T-cell (primary cell): Measurements from ENCODE around the gene NEU1. TPM values are rescaled to one million over a fixed set of nuclear protein-coding genes. Genes with fewer than 3 reads are reported as not detected.
"Not testable (repeated sequence)": the region's sequence is repeated elsewhere in the genome, so short reads cannot be mapped to it uniquely, and the experiment has no call there.

Experiments
- ATAC-seq, 4 experiments: fragments of 200-7000 bp in 3 of 4; fragments of 150-1000 bp in 1 of 4; cut with Tn5 transposase; replicated peaks in 1 of 4; 1 replicate in 3 of 4; 2 replicates in 1 of 4; pipeline ENCODE4 v1.10.0; 2021; ENCODE audit warnings: moderate library complexity in 3 of 4, mild to moderate bottlenecking in 2 of 4, moderate number of reproducible peaks in 1 of 4
- CTCF ChIA-PET, 2 donors: fragments of 300-600 bp; sonication (Branson Sonifier 250); formaldehyde crosslinking; loops; one replicate each; lab custom pipeline; 2022; ENCODE audit warnings: antibody characterized with exemption in 2 of 2; lab: Charles Lee
- POLR2A ChIA-PET, 2 donors: fragments of 300-600 bp; sonication (Branson Sonifier 250); formaldehyde crosslinking; loops; one replicate each; lab custom pipeline; 2022; ENCODE audit warnings: antibody characterized with exemption in 2 of 2; lab: Charles Lee
- DNase-seq, 35 experiments: peaks; one replicate each; pipeline versions ENCODE4 v3.0.0 to v3.0.0-alpha.2; 2013 to 2023
- H3K27ac ChIP-seq: one replicate; pipeline ENCODE4 v1.5.1; 2013; ENCODE audit warnings: low read length
- H3K27me3 ChIP-seq, 2 experiments: replicated peaks in 1 of 2; 1 replicate in 1 of 2; 2 replicates in 1 of 2; pipeline versions ENCODE4 v1.6.1 to v1.7.0; 2013; ENCODE audit warnings: low read length in 1 of 2, mixed read lengths in 1 of 2; ENCODE audit not compliant: control insufficient read depth in 2 of 2, insufficient read depth in 2 of 2; ENCODE audit errors: extremely low read depth in 1 of 2
- H3K36me3 ChIP-seq, 2 donors: 1 replicate in 1 of 2; 2 replicates in 1 of 2; pipeline versions ENCODE4 v1.6.1 to v1.7.0; 2013; ENCODE audit warnings: low read length in 1 of 2; ENCODE audit not compliant: control insufficient read depth in 2 of 2, insufficient read depth in 1 of 2; ENCODE audit errors: extremely low read depth in 1 of 2
- H3K4me1 ChIP-seq, 2 experiments: 1 replicate in 1 of 2; 2 replicates in 1 of 2; pipeline versions ENCODE4 v1.6.1 to v1.7.0; 2013; ENCODE audit warnings: low read length in 2 of 2, mixed read lengths in 1 of 2; ENCODE audit not compliant: insufficient read depth in 2 of 2, control insufficient read depth in 1 of 2; ENCODE audit errors: extremely low read depth in 1 of 2
- H3K4me3 ChIP-seq, 2 donors: 1 replicate in 1 of 2; 2 replicates in 1 of 2; pipeline versions ENCODE4 v1.5.1 to v1.7.0; 2013; ENCODE audit warnings: mild to moderate bottlenecking in 2 of 2, low read length in 1 of 2, moderate library complexity in 1 of 2; ENCODE audit not compliant: control insufficient read depth in 1 of 2; ENCODE audit errors: extremely low read depth in 1 of 2
- H3K9me3 ChIP-seq: 2 replicates; pipeline ENCODE4 v1.7.0; 2013
- H3K27ac Mint-ChIP-seq, 2 donors: one replicate each; pipeline ENCODE4 v1.8.0; 2020 to 2021; ENCODE audit warnings: mild to moderate bottlenecking in 2 of 2, mixed read lengths in 2 of 2
- H3K27me3 Mint-ChIP-seq, 2 donors: one replicate each; pipeline ENCODE4 v1.8.0; 2021 to 2022; ENCODE audit warnings: mixed read lengths in 2 of 2
- H3K36me3 Mint-ChIP-seq: one replicate; pipeline ENCODE4 v1.8.0; 2021; ENCODE audit warnings: mixed read lengths
- H3K4me1 Mint-ChIP-seq, 3 donors: one replicate each; pipeline ENCODE4 v1.8.0; 2020 to 2022; ENCODE audit warnings: mixed read lengths in 3 of 3, mild to moderate bottlenecking in 1 of 3
- H3K4me3 Mint-ChIP-seq, 3 donors: one replicate each; pipeline ENCODE4 v1.8.0; 2020 to 2022; ENCODE audit warnings: mild to moderate bottlenecking in 3 of 3, mixed read lengths in 3 of 3, moderate library complexity in 3 of 3
- H3K9me3 Mint-ChIP-seq, 3 donors: one replicate each; pipeline ENCODE4 v1.8.0; 2020 to 2022; ENCODE audit warnings: mixed read lengths in 3 of 3
- WGBS: methylation state at CpG from one replicate; pipeline ENCODE4 v1.1.5; 2013; ENCODE audit warnings: missing lambda C conversion rate; ENCODE audit not compliant: insufficient coverage; 5-methylcytosine and 5-hydroxymethylcytosine counted together
- total RNA-seq, 35 experiments: library from RNA in 6 of 35; stranded (reverse) in 6 of 35; fragments of 120-200 nt in 1 of 35; gene quantifications; one replicate each; pipeline versions ENCODE4 v1.2.1 to v1.2.4 and lab custom pipeline; 2013 to 2026

NEU1 gene
- total RNA-seq, 5 donors from 2014 or later (not counting 1 experiment from before 2014, with no cell fraction given), result 15.9 to 29.2 (median 19.9) TPM

DNA sequence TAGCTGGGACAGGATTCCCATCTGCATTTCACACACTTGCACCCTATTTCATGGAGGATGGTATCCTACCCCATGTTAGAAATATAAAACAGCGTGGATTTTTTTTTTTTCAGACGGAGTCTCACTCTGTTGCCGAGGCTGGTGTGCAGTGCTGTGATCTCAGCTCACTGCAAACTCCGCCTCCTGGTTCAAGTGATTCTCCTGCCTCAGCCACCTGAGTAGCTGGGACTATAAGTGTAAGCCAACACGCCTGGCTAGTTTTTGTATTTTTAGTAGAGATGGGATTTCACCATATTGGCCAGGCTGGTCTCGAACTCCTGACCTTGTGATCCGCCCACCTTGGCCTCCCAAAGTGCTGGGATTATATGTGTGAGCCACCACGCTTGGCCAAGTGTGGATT is 4.8 kb downstream of the NEU1 start:
- POLR2A ChIA-PET, DNase-seq, ATAC-seq, H3K9me3 Mint-ChIP-seq, H3K27me3 Mint-ChIP-seq, H3K9me3 ChIP-seq, H3K4me3 Mint-ChIP-seq, H3K27ac ChIP-seq, H3K27me3 ChIP-seq, H3K27ac Mint-ChIP-seq, H3K4me3 ChIP-seq, H3K4me1 ChIP-seq: not testable (repeated sequence)
- H3K4me1 Mint-ChIP-seq, result peaks cover 14 to 16% (median 14%) of the 10 kb centered on the region in 3 donors
- peaks cover 10 to 26% of the 10 kb centered on the region in 2 donors for H3K36me3 ChIP-seq
- WGBS, result 92% methylated on average over 8 of the region's 8 CpGs
- CTCF ChIA-PET, result interaction anchor here in 1 of 2 donors (0.6 kb wide), 1 partner anchor 149 kb away, joined by 4 read pairs; no protein-coding TSS in a partner anchor
- H3K36me3 Mint-ChIP-seq, result peaks cover 28% of the 10 kb centered on the region

DNA sequence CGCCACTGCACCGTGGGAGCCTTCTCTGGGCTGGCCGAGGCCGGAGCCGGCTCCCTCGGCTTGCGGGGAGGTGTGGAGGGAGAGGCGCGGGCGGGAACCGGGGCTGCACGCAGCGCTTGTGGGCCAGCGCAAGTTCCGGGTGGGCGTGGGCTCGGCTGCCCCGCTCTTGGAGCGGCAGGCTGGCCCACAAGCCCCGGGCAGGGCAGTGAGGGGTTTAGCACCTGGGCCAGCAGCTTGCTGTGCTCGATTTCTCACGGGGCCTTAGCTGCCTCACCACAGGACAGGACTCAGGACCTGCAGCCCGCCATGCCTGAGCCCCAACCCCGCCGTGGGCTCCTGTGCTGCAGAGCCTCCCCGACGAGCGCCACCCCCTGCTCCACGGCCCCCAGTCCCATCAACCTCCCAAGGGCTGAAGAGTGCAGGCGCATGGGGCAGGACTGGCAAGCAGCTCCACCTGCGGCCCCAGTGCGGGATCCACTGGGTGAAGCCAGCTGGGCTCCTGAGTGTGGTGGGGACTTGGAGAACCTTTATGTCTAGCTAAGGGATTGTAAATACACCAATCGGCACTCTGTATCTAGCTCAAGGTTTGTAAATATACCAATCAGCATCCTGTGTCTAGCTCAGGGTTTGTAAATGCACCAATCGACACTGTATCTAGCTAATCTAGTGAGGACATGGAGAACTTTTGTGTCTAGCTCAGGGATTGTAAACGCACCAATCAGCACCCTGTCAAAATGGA is 10.5 kb downstream of the NEU1 start:
- H3K4me3 Mint-ChIP-seq, H3K27ac Mint-ChIP-seq, H3K36me3 ChIP-seq, H3K4me3 ChIP-seq, H3K9me3 ChIP-seq, H3K27me3 Mint-ChIP-seq, CTCF ChIA-PET, H3K36me3 Mint-ChIP-seq, H3K4me1 ChIP-seq, POLR2A ChIA-PET, H3K27ac ChIP-seq, H3K4me1 Mint-ChIP-seq, H3K27me3 ChIP-seq, ATAC-seq, DNase-seq, H3K9me3 Mint-ChIP-seq: not testable (repeated sequence)
- WGBS, result 99% methylated on average over 20 of the region's 35 CpGs

DNA sequence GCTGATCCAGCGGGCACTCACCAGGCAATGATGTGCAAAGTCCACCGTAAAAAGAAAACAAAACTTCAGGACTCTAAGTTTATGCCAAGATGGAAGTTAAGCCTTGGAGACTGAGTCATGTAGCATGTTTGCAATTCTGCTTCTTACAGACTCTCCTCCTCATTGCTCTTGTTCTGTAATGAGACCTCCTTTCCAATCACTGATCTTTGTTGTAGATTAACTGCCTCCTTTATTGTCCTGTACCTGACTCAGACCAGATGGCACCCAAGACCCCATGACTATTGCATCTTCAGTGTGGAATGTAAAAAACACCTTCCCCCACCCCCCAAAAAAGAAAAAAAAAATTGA is 11.2 kb downstream of the NEU1 start:
- ATAC-seq (no peak), DNase-seq (no peak)
- no peak overlapping the region for H3K4me3 ChIP-seq
- Mint-ChIP-seq H3K4me1 (no peaks in the 10 kb centered on the region), H3K36me3 (peaks cover 3% of the 10 kb centered on the region), H3K9me3 (no peaks in the 10 kb centered on the region), H3K27me3 (no peaks in the 10 kb centered on the region), H3K27ac (no peak overlapping the region), H3K4me3 (no peak overlapping the region)
- no CpG with 5 or more reads among the region's 2 CpGs for WGBS
- POLR2A ChIA-PET, result no interaction called here
- no peaks in the 10 kb centered on the region for H3K27me3 ChIP-seq
- H3K4me1 ChIP-seq, result no peaks in the 10 kb centered on the region
- CTCF ChIA-PET, result interaction anchor here in 1 of 2 donors (0.7 kb wide), 1 partner anchor 15 kb away, joined by 5 read pairs; no protein-coding TSS in a partner anchor
- no peaks in the 10 kb centered on the region for H3K36me3 ChIP-seq
- no peak overlapping the region for H3K27ac ChIP-seq
- H3K9me3 ChIP-seq, result no peaks in the 10 kb centered on the region

DNA sequence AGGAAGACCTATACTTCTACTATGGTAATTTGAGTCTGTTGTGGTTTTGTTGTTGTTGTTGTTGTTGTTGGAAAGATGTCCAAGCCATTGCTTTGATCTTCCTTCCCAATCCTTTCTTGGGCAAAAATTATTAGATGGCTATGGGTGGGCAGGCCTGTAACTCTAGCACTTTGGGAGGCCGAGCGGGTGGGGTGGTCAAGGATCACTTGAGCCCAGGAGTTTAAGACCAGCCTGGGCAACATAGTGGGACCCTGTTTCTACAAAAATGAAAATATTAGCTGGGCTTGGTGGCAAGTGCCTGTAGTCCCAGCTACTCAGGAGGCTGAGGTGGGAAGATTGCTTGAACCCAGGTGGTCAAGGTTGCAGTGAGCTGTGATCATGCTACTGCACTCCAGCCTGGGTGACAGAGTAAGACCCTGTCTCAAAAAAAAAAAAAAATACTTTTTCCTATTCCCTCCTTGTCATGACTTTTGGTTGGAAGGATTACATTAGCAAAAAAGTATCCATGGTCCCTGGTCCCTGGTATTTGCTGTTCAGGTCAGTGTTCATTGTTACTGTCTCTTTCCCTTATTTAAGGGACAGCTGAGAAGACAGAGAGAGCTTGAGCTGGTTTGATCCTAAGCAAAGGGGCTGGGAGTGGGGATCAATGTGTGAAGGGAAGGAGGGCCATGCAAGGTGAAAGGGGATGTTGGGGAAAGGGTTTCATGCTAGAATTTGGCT is 11.7 kb downstream of the NEU1 start:
- WGBS, result 100% methylated on average over 1 of the region's 2 CpGs
- Histone ChIP-seq H3K4me3 (no peak overlapping the region), H3K27me3 (no peaks in the 10 kb centered on the region), H3K4me1 (no peaks in the 10 kb centered on the region), H3K27ac (no peak overlapping the region), H3K36me3 (no peaks in the 10 kb centered on the region), H3K9me3 (no peaks in the 10 kb centered on the region)
- ATAC-seq (no peak), DNase-seq (no peak)
- ChIA-PET POLR2A (interaction anchor here in 1 of 2 donors (0.7 kb wide), 1 partner anchor 187 kb away, joined by 4 read pairs; no protein-coding TSS in a partner anchor), CTCF (interaction anchor here in 1 of 2 donors (0.6 to 0.7 kb wide), 2 partner anchors 14 to 21 kb away, joined by 4 to 5 read pairs; no protein-coding TSS in a partner anchor)
- Mint-ChIP-seq H3K27ac (no peak overlapping the region), H3K27me3 (no peaks in the 10 kb centered on the region), H3K36me3 (peaks cover 3% of the 10 kb centered on the region), H3K4me1 (no peaks in the 10 kb centered on the region), H3K9me3 (no peaks in the 10 kb centered on the region), H3K4me3 (no peak overlapping the region)

DNA sequence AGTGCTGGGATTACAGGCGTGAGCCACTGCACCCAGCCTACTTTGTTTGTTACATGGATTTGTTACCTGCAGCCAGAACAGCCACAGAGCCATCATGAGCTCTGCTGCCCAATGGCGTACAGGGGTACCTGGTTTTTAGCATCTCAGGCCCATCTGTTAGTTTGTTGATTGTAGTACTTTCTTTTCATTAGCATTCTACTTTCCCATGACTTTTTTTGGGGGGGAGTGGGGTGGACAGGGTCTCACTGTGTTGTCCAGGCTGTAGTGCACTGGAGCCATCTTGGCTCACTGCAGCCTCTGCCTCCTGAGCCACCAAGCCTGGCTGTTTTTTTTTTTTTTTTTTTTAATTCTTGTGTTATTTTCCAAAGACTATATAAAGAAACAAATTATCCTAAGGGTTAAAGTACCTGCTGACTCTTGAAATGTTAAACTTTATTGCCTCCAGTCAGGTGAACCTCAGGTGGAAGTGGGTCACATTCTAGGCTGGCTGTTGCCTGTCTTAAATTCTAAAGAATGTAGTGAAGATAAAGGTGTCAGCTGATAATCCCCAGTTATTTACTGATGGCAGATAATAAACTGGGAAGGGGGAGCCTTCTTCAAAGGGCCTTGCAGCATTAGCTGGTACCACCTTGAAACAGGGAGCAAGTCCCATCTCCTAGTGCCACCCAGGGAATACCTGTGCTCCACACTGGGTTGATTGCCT is 15.2 kb downstream of the NEU1 start:
- Histone ChIP-seq H3K36me3 (no peaks in the 10 kb centered on the region), H3K4me1 (no peaks in the 10 kb centered on the region), H3K27me3 (no peaks in the 10 kb centered on the region), H3K4me3 (no peak overlapping the region), H3K27ac (no peak overlapping the region), H3K9me3 (no peaks in the 10 kb centered on the region)
- ATAC-seq, result no peak
- ChIA-PET POLR2A (interaction anchor here in 1 of 2 donors (1.4 kb wide), 1 partner anchor 10 kb away, joined by 3 read pairs; no protein-coding TSS in a partner anchor), CTCF (interaction anchor here in 1 of 2 donors (1.1 kb wide), 1 partner anchor 10 kb away, joined by 3 read pairs; no protein-coding TSS in a partner anchor)
- Mint-ChIP-seq H3K36me3 (peaks cover under 1% of the 10 kb centered on the region), H3K27me3 (no peaks in the 10 kb centered on the region), H3K4me3 (no peak overlapping the region), H3K27ac (no peak overlapping the region), H3K9me3 (no peaks in the 10 kb centered on the region), H3K4me1 (peaks cover 0 to 7% (median 0%) of the 10 kb centered on the region in 3 donors)
- DNase-seq, result no peak
- WGBS, result 86% methylated on average over 1 of the region's 2 CpGs

DNA sequence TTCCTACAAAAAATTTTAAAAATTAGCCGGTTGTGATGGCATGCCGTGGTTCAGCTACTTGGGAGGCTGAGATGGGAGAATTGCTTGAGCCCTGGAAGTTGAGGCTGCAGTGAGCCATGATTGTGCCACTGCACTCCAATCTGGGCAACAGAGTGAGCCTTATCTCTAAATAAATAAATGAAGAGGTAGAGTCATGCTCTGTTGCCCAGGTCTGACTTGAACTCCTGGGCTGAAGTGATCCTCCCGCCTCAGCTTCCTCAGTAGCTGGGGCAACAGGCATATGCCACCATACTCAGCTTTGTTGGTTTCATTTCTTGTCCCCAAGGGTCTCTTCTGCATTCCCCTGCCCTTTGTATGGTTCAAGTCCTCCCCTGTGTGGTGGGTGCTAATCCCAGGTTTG is 18.1 kb downstream of the NEU1 start:
- Histone ChIP-seq H3K27ac (no peak overlapping the region), H3K36me3 (peaks cover 5 to 15% of the 10 kb centered on the region in 2 donors), H3K9me3 (no peaks in the 10 kb centered on the region), H3K4me3 (no peak overlapping the region), H3K27me3 (no peaks in the 10 kb centered on the region), H3K4me1 (no peaks in the 10 kb centered on the region)
- no peaks in the 10 kb centered on the region for H3K9me3 Mint-ChIP-seq
- no peak overlapping the region for H3K4me3 Mint-ChIP-seq
- H3K36me3 Mint-ChIP-seq, result peaks cover 10% of the 10 kb centered on the region
- H3K27me3 Mint-ChIP-seq, result no peaks in the 10 kb centered on the region
- peaks cover 0 to 8% (median under 1%) of the 10 kb centered on the region in 3 donors for H3K4me1 Mint-ChIP-seq
- DNase-seq, result no peak
- no peak for ATAC-seq
- CTCF ChIA-PET, result interaction anchor here in 1 of 2 donors (0.6 to 1.6 kb wide), 2 partner anchors 51 to 293 kb away, joined by 4 to 8 read pairs; no protein-coding TSS in a partner anchor
- 100% methylated on average over 1 of the region's 3 CpGs for WGBS
- H3K27ac Mint-ChIP-seq, result no peak overlapping the region
- POLR2A ChIA-PET, result interaction anchor here in 1 of 2 donors (0.6 kb wide), 1 partner anchor 955 kb away, joined by 6 read pairs; no protein-coding TSS in a partner anchor
